HEK293 (cell line): ENCODE results near the gene ERF.

Experiments used
- BCL6B ChIP-seq: fragments of 450-650 bp; formaldehyde crosslinking; IDR thresholded peaks from 2 replicates; pipeline ENCODE4 v1.5.1; 2017; ENCODE audit warnings: missing biosample characterization, missing genetic modification characterization
- EGR2 ChIP-seq: fragments of 450-650 bp; formaldehyde crosslinking; IDR thresholded peaks from 2 replicates; pipeline ENCODE4 v1.5.1; 2016; ENCODE audit warnings: low read depth, missing biosample characterization, missing genetic modification characterization
- GLIS2 ChIP-seq: fragments of 450-650 bp; formaldehyde crosslinking; IDR thresholded peaks from 2 replicates; pipeline ENCODE4 v1.5.1; 2016; ENCODE audit warnings: missing biosample characterization, missing genetic modification characterization
- IKZF3 ChIP-seq: fragments of 450-650 bp; IDR thresholded peaks from 2 replicates; pipeline ENCODE4 v1.5.0; 2018; ENCODE audit warnings: missing biosample characterization, mild to moderate bottlenecking, missing genetic modification characterization, moderate library complexity
- KLF16 ChIP-seq: fragments of 450-650 bp; formaldehyde crosslinking; IDR thresholded peaks from 2 replicates; pipeline ENCODE4 v1.5.1; 2017; ENCODE audit warnings: missing biosample characterization, missing genetic modification characterization
- KLF9 ChIP-seq: fragments of 450-650 bp; formaldehyde crosslinking; IDR thresholded peaks from 2 replicates; pipeline ENCODE4 v1.5.1; 2016; ENCODE audit warnings: missing biosample characterization, missing genetic modification characterization, low read depth
- PBX3 ChIP-seq: sonication (generic); formaldehyde crosslinking; IDR thresholded peaks from 2 replicates; pipeline ENCODE4 v1.8.1; 2022; ENCODE audit warnings: mild to moderate bottlenecking, moderate library complexity, missing genetic modification reagents
- PRDM10 ChIP-seq: fragments of 450-650 bp; formaldehyde crosslinking; IDR thresholded peaks from 2 replicates; pipeline ENCODE4 v1.5.1; 2016; ENCODE audit warnings: missing biosample characterization, missing genetic modification characterization
- SP7 ChIP-seq: fragments of 450-650 bp; formaldehyde crosslinking; IDR thresholded peaks from 2 replicates; pipeline ENCODE4 v1.5.1; 2016; ENCODE audit warnings: missing biosample characterization, missing genetic modification characterization
- YY1 ChIP-seq: fragments of 450-650 bp; formaldehyde crosslinking; IDR thresholded peaks from 2 replicates; pipeline ENCODE4 v1.5.1; 2018; ENCODE audit warnings: missing biosample characterization, missing genetic modification characterization
- ZBTB1 ChIP-seq: fragments of 450-650 bp; formaldehyde crosslinking; IDR thresholded peaks from 2 replicates; pipeline ENCODE4 v1.5.1; 2016; ENCODE audit warnings: missing biosample characterization, missing genetic modification characterization
- ZBTB10 ChIP-seq: fragments of 450-650 bp; formaldehyde crosslinking; IDR thresholded peaks from 2 replicates; pipeline ENCODE4 v1.5.1; 2016; ENCODE audit warnings: missing biosample characterization, missing genetic modification characterization
- ZBTB17 ChIP-seq: fragments of 450-650 bp; formaldehyde crosslinking; IDR thresholded peaks from 2 replicates; pipeline ENCODE4 v1.5.1; 2016; ENCODE audit warnings: missing biosample characterization, missing genetic modification characterization
- ZBTB48 ChIP-seq: fragments of 450-650 bp; formaldehyde crosslinking; IDR thresholded peaks from 2 replicates; pipeline ENCODE4 v1.5.1; 2016; ENCODE audit warnings: missing biosample characterization, missing genetic modification characterization
- ZNF10 ChIP-seq: fragments of 450-650 bp; formaldehyde crosslinking; IDR thresholded peaks from 2 replicates; pipeline ENCODE4 v1.5.1; 2017; ENCODE audit warnings: missing biosample characterization, missing genetic modification characterization
- ZNF169 ChIP-seq: fragments of 450-650 bp; formaldehyde crosslinking; IDR thresholded peaks from 2 replicates; pipeline ENCODE4 v1.5.1; 2016; ENCODE audit warnings: missing biosample characterization, missing genetic modification characterization
- ZNF202 ChIP-seq: fragments of 450-650 bp; formaldehyde crosslinking; IDR thresholded peaks from 2 replicates; pipeline ENCODE4 v1.5.1; 2016; ENCODE audit warnings: missing biosample characterization, missing genetic modification characterization, borderline replicate concordance
- ZNF239 ChIP-seq: fragments of 450-650 bp; formaldehyde crosslinking; IDR thresholded peaks from 2 replicates; pipeline ENCODE4 v1.5.1; 2016; ENCODE audit warnings: missing biosample characterization, missing genetic modification characterization
- ZNF366 ChIP-seq: fragments of 450-650 bp; formaldehyde crosslinking; conservative IDR thresholded peaks from 2 replicates; pipeline ENCODE4 v1.5.1; 2016; ENCODE audit warnings: missing biosample characterization, missing genetic modification characterization
- ZNF529 ChIP-seq: fragments of 450-650 bp; formaldehyde crosslinking; IDR thresholded peaks from 2 replicates; pipeline ENCODE4 v1.5.1; 2017; ENCODE audit warnings: missing genetic modification characterization, missing biosample characterization; ENCODE audit not compliant: insufficient replicate concordance
- ZNF629 ChIP-seq: fragments of 450-650 bp; formaldehyde crosslinking; IDR thresholded peaks from 2 replicates; pipeline ENCODE4 v1.5.1; 2017; ENCODE audit warnings: missing biosample characterization, missing genetic modification characterization
- ZNF692 ChIP-seq: fragments of 450-650 bp; formaldehyde crosslinking; IDR thresholded peaks from 2 replicates; pipeline ENCODE4 v1.5.1; 2016; ENCODE audit warnings: missing biosample characterization, missing genetic modification characterization
- ZNF843 ChIP-seq: fragments of 450-650 bp; formaldehyde crosslinking; IDR thresholded peaks from 2 replicates; pipeline ENCODE4 v1.5.1; 2016; ENCODE audit warnings: missing biosample characterization, missing genetic modification characterization
- ZSCAN30 ChIP-seq: fragments of 450-650 bp; IDR thresholded peaks from 2 replicates; pipeline ENCODE4 v1.5.1; 2018; ENCODE audit warnings: missing biosample characterization, mild to moderate bottlenecking, missing genetic modification characterization, moderate library complexity

Gene ERF

GRCh38 chr19:42246143-42246921 lies 8.6 kb downstream of the ERF start (continued):
- TF ChIP-seq BCL6B (tag by site-specific recombination) (no peak), ZNF239 (tag by site-specific recombination) (no peak), ZNF529 (tag by site-specific recombination) (no peak), ZBTB48 (peak; percentile 71; the same call in 1 of the 2 replicates), ZSCAN30 (tag by site-specific recombination) (0 out of 2 replicates have a peak, but pooled peaks have one; percentile 51), EGR2 (tag by site-specific recombination) (no peak), ZNF843 (peak; percentile 64; the same call in 1 of the 2 replicates), ZNF202 (tag by site-specific recombination) (no peak), KLF9 (tag by site-specific recombination) (peak; percentile 36; the same call in 1 of the 2 replicates), GLIS2 (tag by site-specific recombination) (0 out of 2 replicates have a peak, but pooled peaks have one; percentile 18), ZBTB17 (tag by site-specific recombination) (peak; percentile 86), ZNF629 (tag by site-specific recombination) (peak; percentile 40), PBX3 (CRISPR knock-in tag) (no peak), ZBTB10 (tag by site-specific recombination) (peak; percentile 47), IKZF3 (tag by site-specific recombination) (peak; percentile 92), SP7 (tag by site-specific recombination) (peak; percentile 64), ZNF10 (tag by site-specific recombination) (no peak), YY1 (tag by site-specific recombination) (no peak), ZBTB1 (tag by site-specific recombination) (no peak), ZNF366 (tag by site-specific recombination) (peak; percentile 63; the same call in 1 of the 2 replicates), ZNF169 (tag by site-specific recombination) (no peak), ZNF692 (tag by site-specific recombination) (peak; percentile 72), KLF16 (no peak), PRDM10 (tag by site-specific recombination) (peak; percentile 27; the same call in 1 of the 2 replicates)
